Left ventricle myocardium inferior (tissue), 1 donor: ENCODE measurements around the gene BANP. TPM values are rescaled to one million over a fixed set of nuclear protein-coding genes. Genes with fewer than 3 reads are reported as not detected.
"Not testable (repeated sequence)": the region's sequence is repeated elsewhere in the genome, so short reads cannot be mapped to it uniquely, and the experiment has no call there.

Experiments
- DNase-seq: peaks from one replicate; pipeline ENCODE4 v3.0.0-alpha.2; 2020
- H3K27ac ChIP-seq: fragments of 200-600 bp; replicated peaks from 2 replicates; pipeline ENCODE4 v1.8.0; 2021
- H3K27me3 ChIP-seq: fragments of 200-600 bp; 2 replicates; pipeline ENCODE4 v1.8.0; 2021; ENCODE audit warnings: low read depth
- H3K36me3 ChIP-seq: fragments of 200-600 bp; 2 replicates; pipeline ENCODE4 v1.8.0; 2021
- H3K4me1 ChIP-seq: fragments of 200-600 bp; 2 replicates; pipeline ENCODE4 v1.8.0; 2021
- H3K4me3 ChIP-seq: fragments of 200-600 bp; 2 replicates; pipeline ENCODE4 v1.8.0; 2021; ENCODE audit warnings: mild to moderate bottlenecking, moderate library complexity
- H3K9me3 ChIP-seq: fragments of 200-600 bp; replicated peaks from 2 replicates; pipeline ENCODE4 v1.8.0; 2021
- CTCF ChIP-seq: fragments of 200-600 bp; IDR thresholded peaks from 2 replicates; pipeline ENCODE4 v1.8.0; 2021; ENCODE audit warnings: antibody characterized with exemption, mild to moderate bottlenecking, borderline replicate concordance
- intact Hi-C: fragments of 100-400 bp; cut with micrococcal nuclease; formaldehyde crosslinking; loops from one replicate; pipeline ENCODE4 v1.11.0; 2022
- total RNA-seq: library from RNA; stranded (reverse); fragmentation: NEBNext Ultra II Directional; extraction: Animal tissue kit (Norgen Biotek cat#: 25700); gene quantifications from one replicate; pipeline ENCODE4 v1.2.1, GENCODE V29; 2021
- donor health status: DM: no; HTN: yes; CAD: no; lungs with severe emphysema.

The BANP gene
- total RNA-seq, 1 donor from 2014 or later, result 12.6 TPM

- Histone ChIP-seq H3K4me3 (no peak overlapping the region), H3K4me1 (no peaks in the 10 kb centered on the region), H3K36me3 (peaks cover 48% of the 10 kb centered on the region), H3K27me3 (no peaks in the 10 kb centered on the region), H3K9me3 (no peaks in the 10 kb centered on the region), H3K27ac (no peak overlapping the region)
- intact Hi-C loops, result no loop called here
- TF ChIP-seq CTCF, result no peak
- DNase-seq, result peak; percentile 5
These were observed 98.6 kb downstream of the BANP start for GRCh38 chr16:88049561-88050545.

GRCh38 chr16:88050952-88051660 is 99.9 kb downstream of the BANP start:
- Histone ChIP-seq H3K4me1 (no peaks in the 10 kb centered on the region), H3K27ac (no peak overlapping the region), H3K4me3 (no peak overlapping the region), H3K9me3 (no peaks in the 10 kb centered on the region), H3K36me3 (peaks cover 48% of the 10 kb centered on the region), H3K27me3 (no peaks in the 10 kb centered on the region)
- intact Hi-C loops, result no loop called here
- no peak for TF ChIP-seq CTCF
- peak; percentile 11 for DNase-seq

- no peak overlapping the region for H3K27ac ChIP-seq
- no peak for DNase-seq
- no peaks in the 10 kb centered on the region for H3K27me3 ChIP-seq
- intact Hi-C loops, result no loop called here
- H3K4me1 ChIP-seq, result no peaks in the 10 kb centered on the region
- peaks cover 47% of the 10 kb centered on the region for H3K36me3 ChIP-seq
- H3K9me3 ChIP-seq, result no peaks in the 10 kb centered on the region
- no peak overlapping the region for H3K4me3 ChIP-seq
- TF ChIP-seq CTCF, result no peak
These were observed 101.4 kb downstream of the BANP start for GRCh38 chr16:88052661-88053060.

GRCh38 chr16:88053479-88053878 is 102.2 kb downstream of the BANP start:
- intact Hi-C loops, result not testable (repeated sequence)

GRCh38 chr16:88055356-88055755 is 104.1 kb downstream of the BANP start:
- no peak overlapping the region for H3K4me3 ChIP-seq
- no peaks in the 10 kb centered on the region for H3K9me3 ChIP-seq
- no peaks in the 10 kb centered on the region for H3K4me1 ChIP-seq
- intact Hi-C loops, result no loop called here
- H3K36me3 ChIP-seq, result peaks cover 43% of the 10 kb centered on the region
- H3K27me3 ChIP-seq, result no peaks in the 10 kb centered on the region
- H3K27ac ChIP-seq, result no peak overlapping the region
- DNase-seq, result no peak
- no peak for TF ChIP-seq CTCF

More at GRCh38 chr16:88053479-88053878, 102.2 kb downstream of the BANP start:
- H3K4me3 ChIP-seq, H3K9me3 ChIP-seq, H3K4me1 ChIP-seq, DNase-seq, H3K27ac ChIP-seq, H3K27me3 ChIP-seq: not testable (repeated sequence)
- H3K36me3 ChIP-seq, result peaks cover 47% of the 10 kb centered on the region
